WTC11 (cell line): Measurements from ENCODE around the gene LRRC70. TPM values are rescaled to one million over a fixed set of nuclear protein-coding genes. Genes with fewer than 3 reads are reported as not detected.

Source experiments
- ATAC-seq: fragments of 200-7000 bp; cut with Tn5 transposase; 2 replicates; pipeline ENCODE4 v1.10.0; 2021; ENCODE audit warnings: mild to moderate bottlenecking, moderate library complexity
- CTCF ChIA-PET: fragments of 300-600 bp; sonication (Branson Sonifier 250); formaldehyde crosslinking; loops from one replicate; lab custom pipeline; 2021; ENCODE audit warnings: antibody characterized with exemption; lab: Charles Lee
- POLR2A ChIA-PET: fragments of 350-600 bp; sonication (Branson Sonifier 250); formaldehyde crosslinking; loops from one replicate; lab custom pipeline; 2021; ENCODE audit warnings: antibody characterized with exemption; lab: Charles Lee
- DNase-seq: peaks from one replicate; pipeline ENCODE4 v3.0.0; 2021; ENCODE audit warnings: low spot score
- H3K27ac Mint-ChIP-seq: 2 replicates; pipeline ENCODE4 v1.8.0; 2021; ENCODE audit warnings: mixed read lengths
- H3K27me3 Mint-ChIP-seq: 2 replicates; pipeline ENCODE4 v1.8.0; 2021; ENCODE audit warnings: low read depth, mild to moderate bottlenecking, moderate library complexity, mixed read lengths
- H3K36me3 Mint-ChIP-seq: 2 replicates; pipeline ENCODE4 v1.8.0; 2021; ENCODE audit warnings: mixed read lengths
- H3K4me1 Mint-ChIP-seq: 2 replicates; pipeline ENCODE4 v1.8.0; 2022; ENCODE audit warnings: mixed read lengths
- H3K4me3 Mint-ChIP-seq: 2 replicates; pipeline ENCODE4 v1.8.0; 2021; ENCODE audit warnings: mild to moderate bottlenecking, moderate library complexity, mixed read lengths
- H3K9me3 Mint-ChIP-seq: 2 replicates; pipeline ENCODE4 v1.8.0; 2021; ENCODE audit warnings: mixed read lengths
- ATF1 ChIP-seq: sonication (generic); formaldehyde crosslinking; IDR thresholded peaks from 2 replicates; pipeline ENCODE4 v1.8.1; 2023; ENCODE audit warnings: mild to moderate bottlenecking, moderate library complexity, missing genetic modification reagents
- CBFB ChIP-seq: sonication (generic); formaldehyde crosslinking; IDR thresholded peaks from 2 replicates; pipeline ENCODE4 v1.8.1; 2022; ENCODE audit warnings: mild to moderate bottlenecking, low read depth, missing genetic modification reagents
- ELF4 ChIP-seq: sonication (generic); formaldehyde crosslinking; IDR thresholded peaks from 2 replicates; pipeline ENCODE4 v1.8.1; 2022; ENCODE audit warnings: low read depth, mild to moderate bottlenecking, moderate library complexity, missing genetic modification reagents
- NFATC4 ChIP-seq: fragments of 250-450 bp; sonication (Bioruptor Pico); IDR thresholded peaks from 2 replicates; pipeline ENCODE4 v1.9.0; 2021; ENCODE audit warnings: mild to moderate bottlenecking
- NR3C1 ChIP-seq: sonication (generic); formaldehyde crosslinking; conservative IDR thresholded peaks from 2 replicates; pipeline ENCODE4 v1.8.1; 2023; ENCODE audit warnings: low read depth, mild to moderate bottlenecking, missing genetic modification reagents
- RELA ChIP-seq: sonication (generic); formaldehyde crosslinking; IDR thresholded peaks from 2 replicates; pipeline ENCODE4 v1.8.1; 2022; ENCODE audit warnings: missing genetic modification reagents, mild to moderate bottlenecking, borderline replicate concordance
- SMAD4 ChIP-seq: sonication (generic); formaldehyde crosslinking; IDR thresholded peaks from 2 replicates; pipeline ENCODE4 v1.8.0; 2022; ENCODE audit warnings: mild to moderate bottlenecking, missing genetic modification reagents
- ZNF423 ChIP-seq: fragments of 250-450 bp; sonication (Bioruptor Pico); IDR thresholded peaks from 2 replicates; pipeline ENCODE4 v2.1.2; 2022; ENCODE audit warnings: mild to moderate bottlenecking, moderate library complexity
- ZNF671 ChIP-seq: fragments of 250-450 bp; sonication (Bioruptor Pico); IDR thresholded peaks from 2 replicates; pipeline ENCODE4 v1.8.0; 2021; ENCODE audit warnings: mild to moderate bottlenecking
- total RNA-seq: library from RNA; stranded (reverse); gene quantifications from 3 replicates; pipeline ENCODE4 v1.2.3, GENCODE V29; 2021
- TF ChIP-seq, protein P1 (sequence below): sonication (generic); formaldehyde crosslinking; IDR thresholded peaks from 2 replicates; pipeline ENCODE4 v1.8.0; 2022; ENCODE audit warnings: mild to moderate bottlenecking, missing genetic modification reagents
- TF ChIP-seq, protein P2 (sequence below): sonication (generic); formaldehyde crosslinking; conservative IDR thresholded peaks from 2 replicates; pipeline ENCODE4 v1.8.1; 2023; ENCODE audit warnings: mild to moderate bottlenecking, low read depth, missing genetic modification reagents, moderate library complexity
- TF ChIP-seq, protein P3 (sequence below): sonication (generic); formaldehyde crosslinking; IDR thresholded peaks from 2 replicates; pipeline ENCODE4 v1.8.0; 2022; ENCODE audit warnings: mild to moderate bottlenecking, missing genetic modification reagents
- TF ChIP-seq, protein P4 (sequence below): sonication (generic); formaldehyde crosslinking; IDR thresholded peaks from 2 replicates; pipeline ENCODE4 v1.8.1; 2022; ENCODE audit warnings: mild to moderate bottlenecking, moderate library complexity, missing genetic modification reagents
- TF ChIP-seq, protein P5 (sequence below): fragments of 250-450 bp; sonication (Bioruptor Pico); IDR thresholded peaks from 2 replicates; pipeline ENCODE4 v1.9.0; 2021; ENCODE audit warnings: mild to moderate bottlenecking
- TF ChIP-seq, protein P6 (sequence below): sonication (generic); formaldehyde crosslinking; IDR thresholded peaks from 2 replicates; pipeline ENCODE4 v1.8.1; 2023; ENCODE audit warnings: mild to moderate bottlenecking, missing genetic modification reagents, moderate library complexity
- TF ChIP-seq, protein P7 (sequence below): sonication (generic); formaldehyde crosslinking; IDR thresholded peaks from 2 replicates; pipeline ENCODE4 v1.8.0; 2022; ENCODE audit warnings: missing genetic modification reagents
- TF ChIP-seq, protein P8 (sequence below): fragments of 250-450 bp; sonication (Bioruptor Pico); IDR thresholded peaks from 2 replicates; pipeline ENCODE4 v1.8.0; 2021; ENCODE audit warnings: mild to moderate bottlenecking
- TF ChIP-seq, protein P9 (sequence below): fragments of 250-450 bp; sonication (Bioruptor Pico); IDR thresholded peaks from 2 replicates; pipeline ENCODE4 v1.9.0; 2021; ENCODE audit warnings: mild to moderate bottlenecking
- TF ChIP-seq, protein P10 (sequence below): sonication (generic); formaldehyde crosslinking; IDR thresholded peaks from 2 replicates; pipeline ENCODE4 v1.8.1; 2023; ENCODE audit warnings: mild to moderate bottlenecking, moderate library complexity, missing genetic modification reagents

Gene LRRC70
- total RNA-seq, 1 experiment from 2014 or later = 0.37 TPM

DNA sequence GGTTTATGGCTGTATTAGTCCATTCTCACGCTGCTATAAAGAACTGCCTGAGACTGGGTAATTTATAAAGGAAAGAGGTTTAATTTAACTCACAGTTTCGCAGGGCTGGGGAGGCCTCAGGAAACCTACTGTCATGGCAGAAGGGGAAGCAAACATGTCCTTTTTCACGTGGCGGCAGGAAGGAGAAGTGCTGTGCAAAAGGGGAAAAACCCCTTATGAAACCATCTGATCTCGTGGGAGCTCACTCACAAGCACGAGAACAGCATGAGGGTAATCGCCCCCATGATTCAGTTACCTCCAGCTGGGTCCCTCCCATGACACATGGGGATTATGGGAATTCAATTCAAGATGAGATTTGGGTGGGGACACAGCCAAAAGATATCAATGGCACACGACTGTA, 13.9 kb downstream of the LRRC70 start (continued):
- TF ChIP-seq, protein P1, sequence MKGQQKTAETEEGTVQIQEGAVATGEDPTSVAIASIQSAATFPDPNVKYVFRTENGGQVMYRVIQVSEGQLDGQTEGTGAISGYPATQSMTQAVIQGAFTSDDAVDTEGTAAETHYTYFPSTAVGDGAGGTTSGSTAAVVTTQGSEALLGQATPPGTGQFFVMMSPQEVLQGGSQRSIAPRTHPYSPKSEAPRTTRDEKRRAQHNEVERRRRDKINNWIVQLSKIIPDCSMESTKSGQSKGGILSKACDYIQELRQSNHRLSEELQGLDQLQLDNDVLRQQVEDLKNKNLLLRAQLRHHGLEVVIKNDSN (CRISPR knock-in tag) = no peak
- TF ChIP-seq, protein P2, sequence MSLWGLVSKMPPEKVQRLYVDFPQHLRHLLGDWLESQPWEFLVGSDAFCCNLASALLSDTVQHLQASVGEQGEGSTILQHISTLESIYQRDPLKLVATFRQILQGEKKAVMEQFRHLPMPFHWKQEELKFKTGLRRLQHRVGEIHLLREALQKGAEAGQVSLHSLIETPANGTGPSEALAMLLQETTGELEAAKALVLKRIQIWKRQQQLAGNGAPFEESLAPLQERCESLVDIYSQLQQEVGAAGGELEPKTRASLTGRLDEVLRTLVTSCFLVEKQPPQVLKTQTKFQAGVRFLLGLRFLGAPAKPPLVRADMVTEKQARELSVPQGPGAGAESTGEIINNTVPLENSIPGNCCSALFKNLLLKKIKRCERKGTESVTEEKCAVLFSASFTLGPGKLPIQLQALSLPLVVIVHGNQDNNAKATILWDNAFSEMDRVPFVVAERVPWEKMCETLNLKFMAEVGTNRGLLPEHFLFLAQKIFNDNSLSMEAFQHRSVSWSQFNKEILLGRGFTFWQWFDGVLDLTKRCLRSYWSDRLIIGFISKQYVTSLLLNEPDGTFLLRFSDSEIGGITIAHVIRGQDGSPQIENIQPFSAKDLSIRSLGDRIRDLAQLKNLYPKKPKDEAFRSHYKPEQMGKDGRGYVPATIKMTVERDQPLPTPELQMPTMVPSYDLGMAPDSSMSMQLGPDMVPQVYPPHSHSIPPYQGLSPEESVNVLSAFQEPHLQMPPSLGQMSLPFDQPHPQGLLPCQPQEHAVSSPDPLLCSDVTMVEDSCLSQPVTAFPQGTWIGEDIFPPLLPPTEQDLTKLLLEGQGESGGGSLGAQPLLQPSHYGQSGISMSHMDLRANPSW (CRISPR knock-in tag) = no peak

DNA sequence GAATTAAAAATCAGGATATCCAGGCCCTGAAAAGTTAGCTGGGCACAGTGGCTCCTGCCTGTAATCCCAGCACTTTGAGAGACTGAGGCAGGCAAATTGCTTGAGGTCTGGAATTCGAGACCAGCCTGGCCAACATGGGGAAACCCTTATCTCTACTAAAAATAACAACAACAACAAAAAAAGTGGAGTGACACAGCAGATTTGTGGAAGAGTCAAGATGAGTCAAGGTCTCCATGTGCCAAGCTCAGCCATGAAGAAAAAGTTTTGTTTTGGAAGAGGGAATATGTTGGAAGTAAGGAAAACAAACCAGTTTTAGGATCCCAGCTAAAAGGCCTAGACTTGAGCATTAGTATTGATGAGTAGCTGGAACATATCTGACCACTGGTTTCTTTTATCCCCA, 14.7 kb downstream of the LRRC70 start:
- Mint-ChIP-seq H3K36me3 (peaks cover 11% of the 10 kb centered on the region), H3K9me3 (no peaks in the 10 kb centered on the region), H3K27ac (peak overlapping the region; percentile 92; the same call in 1 of the 2 replicates), H3K27me3 (no peaks in the 10 kb centered on the region), H3K4me1 (peaks cover 27% of the 10 kb centered on the region), H3K4me3 (no peak overlapping the region)
- ChIA-PET CTCF (interaction anchor here (0.6 kb wide), 1 partner anchor 27 kb away, joined by 5 read pairs; no protein-coding TSS in a partner anchor), POLR2A (no interaction called here)
- DNase-seq (no peak), ATAC-seq (no peak)
- TF ChIP-seq NFATC4 (CRISPR knock-in tag) (no peak), CBFB (CRISPR knock-in tag) (no peak), ATF1 (CRISPR knock-in tag) (no peak), ZNF423 (no peak), SMAD4 (CRISPR knock-in tag) (no peak), ELF4 (CRISPR knock-in tag) (no peak), RELA (CRISPR knock-in tag) (no peak), NR3C1 (CRISPR knock-in tag) (no peak), ZNF671 (no peak)
- TF ChIP-seq, protein P3, sequence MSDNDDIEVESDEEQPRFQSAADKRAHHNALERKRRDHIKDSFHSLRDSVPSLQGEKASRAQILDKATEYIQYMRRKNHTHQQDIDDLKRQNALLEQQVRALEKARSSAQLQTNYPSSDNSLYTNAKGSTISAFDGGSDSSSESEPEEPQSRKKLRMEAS (CRISPR knock-in tag) = no peak
- TF ChIP-seq, protein P4, sequence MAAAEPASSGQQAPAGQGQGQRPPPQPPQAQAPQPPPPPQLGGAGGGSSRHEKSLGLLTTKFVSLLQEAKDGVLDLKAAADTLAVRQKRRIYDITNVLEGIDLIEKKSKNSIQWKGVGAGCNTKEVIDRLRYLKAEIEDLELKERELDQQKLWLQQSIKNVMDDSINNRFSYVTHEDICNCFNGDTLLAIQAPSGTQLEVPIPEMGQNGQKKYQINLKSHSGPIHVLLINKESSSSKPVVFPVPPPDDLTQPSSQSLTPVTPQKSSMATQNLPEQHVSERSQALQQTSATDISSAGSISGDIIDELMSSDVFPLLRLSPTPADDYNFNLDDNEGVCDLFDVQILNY (CRISPR knock-in tag) = no peak
- TF ChIP-seq, protein P5, sequence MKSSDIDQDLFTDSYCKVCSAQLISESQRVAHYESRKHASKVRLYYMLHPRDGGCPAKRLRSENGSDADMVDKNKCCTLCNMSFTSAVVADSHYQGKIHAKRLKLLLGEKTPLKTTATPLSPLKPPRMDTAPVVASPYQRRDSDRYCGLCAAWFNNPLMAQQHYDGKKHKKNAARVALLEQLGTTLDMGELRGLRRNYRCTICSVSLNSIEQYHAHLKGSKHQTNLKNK = no peak
- TF ChIP-seq, protein P6, sequence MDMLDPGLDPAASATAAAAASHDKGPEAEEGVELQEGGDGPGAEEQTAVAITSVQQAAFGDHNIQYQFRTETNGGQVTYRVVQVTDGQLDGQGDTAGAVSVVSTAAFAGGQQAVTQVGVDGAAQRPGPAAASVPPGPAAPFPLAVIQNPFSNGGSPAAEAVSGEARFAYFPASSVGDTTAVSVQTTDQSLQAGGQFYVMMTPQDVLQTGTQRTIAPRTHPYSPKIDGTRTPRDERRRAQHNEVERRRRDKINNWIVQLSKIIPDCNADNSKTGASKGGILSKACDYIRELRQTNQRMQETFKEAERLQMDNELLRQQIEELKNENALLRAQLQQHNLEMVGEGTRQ = no peak
- TF ChIP-seq, protein P7, sequence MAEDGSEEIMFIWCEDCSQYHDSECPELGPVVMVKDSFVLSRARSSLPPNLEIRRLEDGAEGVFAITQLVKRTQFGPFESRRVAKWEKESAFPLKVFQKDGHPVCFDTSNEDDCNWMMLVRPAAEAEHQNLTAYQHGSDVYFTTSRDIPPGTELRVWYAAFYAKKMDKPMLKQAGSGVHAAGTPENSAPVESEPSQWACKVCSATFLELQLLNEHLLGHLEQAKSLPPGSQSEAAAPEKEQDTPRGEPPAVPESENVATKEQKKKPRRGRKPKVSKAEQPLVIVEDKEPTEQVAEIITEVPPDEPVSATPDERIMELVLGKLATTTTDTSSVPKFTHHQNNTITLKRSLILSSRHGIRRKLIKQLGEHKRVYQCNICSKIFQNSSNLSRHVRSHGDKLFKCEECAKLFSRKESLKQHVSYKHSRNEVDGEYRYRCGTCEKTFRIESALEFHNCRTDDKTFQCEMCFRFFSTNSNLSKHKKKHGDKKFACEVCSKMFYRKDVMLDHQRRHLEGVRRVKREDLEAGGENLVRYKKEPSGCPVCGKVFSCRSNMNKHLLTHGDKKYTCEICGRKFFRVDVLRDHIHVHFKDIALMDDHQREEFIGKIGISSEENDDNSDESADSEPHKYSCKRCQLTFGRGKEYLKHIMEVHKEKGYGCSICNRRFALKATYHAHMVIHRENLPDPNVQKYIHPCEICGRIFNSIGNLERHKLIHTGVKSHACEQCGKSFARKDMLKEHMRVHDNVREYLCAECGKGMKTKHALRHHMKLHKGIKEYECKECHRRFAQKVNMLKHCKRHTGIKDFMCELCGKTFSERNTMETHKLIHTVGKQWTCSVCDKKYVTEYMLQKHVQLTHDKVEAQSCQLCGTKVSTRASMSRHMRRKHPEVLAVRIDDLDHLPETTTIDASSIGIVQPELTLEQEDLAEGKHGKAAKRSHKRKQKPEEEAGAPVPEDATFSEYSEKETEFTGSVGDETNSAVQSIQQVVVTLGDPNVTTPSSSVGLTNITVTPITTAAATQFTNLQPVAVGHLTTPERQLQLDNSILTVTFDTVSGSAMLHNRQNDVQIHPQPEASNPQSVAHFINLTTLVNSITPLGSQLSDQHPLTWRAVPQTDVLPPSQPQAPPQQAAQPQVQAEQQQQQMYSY = no peak
- TF ChIP-seq, protein P8, sequence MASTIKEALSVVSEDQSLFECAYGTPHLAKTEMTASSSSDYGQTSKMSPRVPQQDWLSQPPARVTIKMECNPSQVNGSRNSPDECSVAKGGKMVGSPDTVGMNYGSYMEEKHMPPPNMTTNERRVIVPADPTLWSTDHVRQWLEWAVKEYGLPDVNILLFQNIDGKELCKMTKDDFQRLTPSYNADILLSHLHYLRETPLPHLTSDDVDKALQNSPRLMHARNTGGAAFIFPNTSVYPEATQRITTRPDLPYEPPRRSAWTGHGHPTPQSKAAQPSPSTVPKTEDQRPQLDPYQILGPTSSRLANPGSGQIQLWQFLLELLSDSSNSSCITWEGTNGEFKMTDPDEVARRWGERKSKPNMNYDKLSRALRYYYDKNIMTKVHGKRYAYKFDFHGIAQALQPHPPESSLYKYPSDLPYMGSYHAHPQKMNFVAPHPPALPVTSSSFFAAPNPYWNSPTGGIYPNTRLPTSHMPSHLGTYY (CRISPR knock-in tag) = no peak
- TF ChIP-seq, protein P9, sequence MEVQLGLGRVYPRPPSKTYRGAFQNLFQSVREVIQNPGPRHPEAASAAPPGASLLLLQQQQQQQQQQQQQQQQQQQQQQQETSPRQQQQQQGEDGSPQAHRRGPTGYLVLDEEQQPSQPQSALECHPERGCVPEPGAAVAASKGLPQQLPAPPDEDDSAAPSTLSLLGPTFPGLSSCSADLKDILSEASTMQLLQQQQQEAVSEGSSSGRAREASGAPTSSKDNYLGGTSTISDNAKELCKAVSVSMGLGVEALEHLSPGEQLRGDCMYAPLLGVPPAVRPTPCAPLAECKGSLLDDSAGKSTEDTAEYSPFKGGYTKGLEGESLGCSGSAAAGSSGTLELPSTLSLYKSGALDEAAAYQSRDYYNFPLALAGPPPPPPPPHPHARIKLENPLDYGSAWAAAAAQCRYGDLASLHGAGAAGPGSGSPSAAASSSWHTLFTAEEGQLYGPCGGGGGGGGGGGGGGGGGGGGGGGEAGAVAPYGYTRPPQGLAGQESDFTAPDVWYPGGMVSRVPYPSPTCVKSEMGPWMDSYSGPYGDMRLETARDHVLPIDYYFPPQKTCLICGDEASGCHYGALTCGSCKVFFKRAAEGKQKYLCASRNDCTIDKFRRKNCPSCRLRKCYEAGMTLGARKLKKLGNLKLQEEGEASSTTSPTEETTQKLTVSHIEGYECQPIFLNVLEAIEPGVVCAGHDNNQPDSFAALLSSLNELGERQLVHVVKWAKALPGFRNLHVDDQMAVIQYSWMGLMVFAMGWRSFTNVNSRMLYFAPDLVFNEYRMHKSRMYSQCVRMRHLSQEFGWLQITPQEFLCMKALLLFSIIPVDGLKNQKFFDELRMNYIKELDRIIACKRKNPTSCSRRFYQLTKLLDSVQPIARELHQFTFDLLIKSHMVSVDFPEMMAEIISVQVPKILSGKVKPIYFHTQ (CRISPR knock-in tag) = no peak
- TF ChIP-seq, protein P10, sequence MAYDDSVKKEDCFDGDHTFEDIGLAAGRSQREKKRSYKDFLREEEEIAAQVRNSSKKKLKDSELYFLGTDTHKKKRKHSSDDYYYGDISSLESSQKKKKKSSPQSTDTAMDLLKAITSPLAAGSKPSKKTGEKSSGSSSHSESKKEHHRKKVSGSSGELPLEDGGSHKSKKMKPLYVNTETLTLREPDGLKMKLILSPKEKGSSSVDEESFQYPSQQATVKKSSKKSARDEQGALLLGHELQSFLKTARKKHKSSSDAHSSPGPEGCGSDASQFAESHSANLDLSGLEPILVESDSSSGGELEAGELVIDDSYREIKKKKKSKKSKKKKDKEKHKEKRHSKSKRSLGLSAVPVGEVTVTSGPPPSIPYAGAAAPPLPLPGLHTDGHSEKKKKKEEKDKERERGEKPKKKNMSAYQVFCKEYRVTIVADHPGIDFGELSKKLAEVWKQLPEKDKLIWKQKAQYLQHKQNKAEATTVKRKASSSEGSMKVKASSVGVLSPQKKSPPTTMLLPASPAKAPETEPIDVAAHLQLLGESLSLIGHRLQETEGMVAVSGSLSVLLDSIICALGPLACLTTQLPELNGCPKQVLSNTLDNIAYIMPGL (CRISPR knock-in tag) = no peak
